Sigmoid colon (tissue), 7 donors: Measurements from ENCODE around the gene TRIM8. TPM values are rescaled to one million over a fixed set of nuclear protein-coding genes. Genes with fewer than 3 reads are reported as not detected.

Experiments used
- DNase-seq: peaks from one replicate; pipeline ENCODE4 v3.0.0-alpha.2; 2019
- H3K27ac ChIP-seq, 4 donors: fragments of 200-600 bp; sonication (generic); one replicate each; pipeline ENCODE4 v1.5.1; 2016 to 2019; ENCODE audit warnings: mild to moderate bottlenecking in 1 of 4
- H3K27me3 ChIP-seq, 3 donors: fragments of 200-600 bp; sonication (generic); one replicate each; pipeline ENCODE4 v1.5.1; 2019; ENCODE audit warnings: mild to moderate bottlenecking in 1 of 3
- H3K36me3 ChIP-seq, 4 donors: fragments of 200-600 bp; sonication (generic); one replicate each; pipeline ENCODE4 v1.5.1; 2016 to 2019
- H3K4me1 ChIP-seq, 4 donors: fragments of 200-600 bp; sonication (generic); one replicate each; pipeline ENCODE4 v1.5.1; 2017 to 2019
- H3K4me3 ChIP-seq, 4 donors: fragments of 200-600 bp; sonication (generic); one replicate each; pipeline ENCODE4 v1.5.1; 2017 to 2019; ENCODE audit warnings: mild to moderate bottlenecking in 2 of 4, moderate library complexity in 1 of 4
- H3K9me3 ChIP-seq, 4 donors: fragments of 200-600 bp in 3 of 4; sonication (generic) in 3 of 4; one replicate each; pipeline versions ENCODE4 v1.5.1 to v1.6.1; 2013 to 2019
- EP300 ChIP-seq, 4 donors: sonication (generic); formaldehyde crosslinking; IDR thresholded peaks; one replicate each; pipeline ENCODE4 v1.6.1; 2017; ENCODE audit warnings: antibody characterized with exemption in 4 of 4
- POLR2A ChIP-seq, 2 donors: fragments of 450-650 bp; IDR thresholded peaks; one replicate each; pipeline ENCODE4 v1.6.1; 2016; ENCODE audit warnings: antibody characterized with exemption in 2 of 2, mild to moderate bottlenecking in 2 of 2, moderate library complexity in 2 of 2
- POLR2AphosphoS5 ChIP-seq, 4 donors: sonication (generic); formaldehyde crosslinking; IDR thresholded peaks; one replicate each; pipeline ENCODE4 v1.6.1; 2017; ENCODE audit warnings: antibody characterized with exemption in 4 of 4
- WGBS, 2 donors: extraction: QIAGEN DNeasy Blood & Tissue Kit; methylation state at CpG; one replicate each; pipeline ENCODE4 v1.1.7; 2013; 5-methylcytosine and 5-hydroxymethylcytosine counted together
- intact Hi-C: fragments of 100-400 bp; cut with DNase I; formaldehyde crosslinking; loops from one replicate; pipeline ENCODE4 v1.15.1; 2023
- polyA plus RNA-seq, 3 donors: library from polyadenylated mRNA; stranded (reverse); fragments of 200-250 nt; gene quantifications; one replicate each; pipeline ENCODE4 v1.2.3, GENCODE V29; 2013
- total RNA-seq, 4 donors: library from RNA; depleted of rRNA; stranded (reverse); fragments of >200 nt; gene quantifications; one replicate each; pipeline ENCODE4 v1.1.0, GENCODE V29; 2016
- TF ChIP-seq, protein P1 (sequence below), 4 experiments: fragments of 450-650 bp in 3 of 4; fragments of 200-600 bp in 1 of 4; IDR thresholded peaks; one replicate each; pipeline ENCODE4 v1.5.1; 2016 to 2019; ENCODE audit warnings: antibody characterized with exemption in 4 of 4, mild to moderate bottlenecking in 3 of 4, moderate library complexity in 2 of 4
- donor health status: healthy with polysubstance abuse.
- donor health status: Bipolar disorder and iron deficiency.
- donor health status: healthy.

TRIM8 gene
- total and polyA plus RNA-seq, 7 donors: 25.0 to 88.6 (median 58.9) TPM

- Histone ChIP-seq H3K9me3 (no peaks in the 10 kb centered on the region), H3K4me3 (no peak overlapping the region), H3K4me1 (peaks cover 0 to 45% (median 34%) of the 10 kb centered on the region in 4 donors), H3K27me3 (no peaks in the 10 kb centered on the region), H3K36me3 (peaks cover 0 to under 1% (median 0%) of the 10 kb centered on the region in 4 donors), H3K27ac (peak overlapping the region in 3 of 4 donors; percentile 67 to 75 (median 67))
- WGBS, 2 donors: 84 to 88% methylated on average over 10 of the region's 10 CpGs
- intact Hi-C loops: no loop called here
- TF ChIP-seq EP300 (IDR thresholded peaks at IDR 0.05): no peak
- no peak for TF ChIP-seq POLR2AphosphoS5 (IDR thresholded peaks at IDR 0.05)
- TF ChIP-seq, protein P1, sequence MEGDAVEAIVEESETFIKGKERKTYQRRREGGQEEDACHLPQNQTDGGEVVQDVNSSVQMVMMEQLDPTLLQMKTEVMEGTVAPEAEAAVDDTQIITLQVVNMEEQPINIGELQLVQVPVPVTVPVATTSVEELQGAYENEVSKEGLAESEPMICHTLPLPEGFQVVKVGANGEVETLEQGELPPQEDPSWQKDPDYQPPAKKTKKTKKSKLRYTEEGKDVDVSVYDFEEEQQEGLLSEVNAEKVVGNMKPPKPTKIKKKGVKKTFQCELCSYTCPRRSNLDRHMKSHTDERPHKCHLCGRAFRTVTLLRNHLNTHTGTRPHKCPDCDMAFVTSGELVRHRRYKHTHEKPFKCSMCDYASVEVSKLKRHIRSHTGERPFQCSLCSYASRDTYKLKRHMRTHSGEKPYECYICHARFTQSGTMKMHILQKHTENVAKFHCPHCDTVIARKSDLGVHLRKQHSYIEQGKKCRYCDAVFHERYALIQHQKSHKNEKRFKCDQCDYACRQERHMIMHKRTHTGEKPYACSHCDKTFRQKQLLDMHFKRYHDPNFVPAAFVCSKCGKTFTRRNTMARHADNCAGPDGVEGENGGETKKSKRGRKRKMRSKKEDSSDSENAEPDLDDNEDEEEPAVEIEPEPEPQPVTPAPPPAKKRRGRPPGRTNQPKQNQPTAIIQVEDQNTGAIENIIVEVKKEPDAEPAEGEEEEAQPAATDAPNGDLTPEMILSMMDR (IDR thresholded peaks at IDR 0.05): no peak
- TF ChIP-seq POLR2A (IDR thresholded peaks at IDR 0.05): no peak
- DNase-seq: peak; percentile 40
These were observed 33.8 kb upstream of the TRIM8 start for GRCh38 chr10:102610441-102610887.

DNA sequence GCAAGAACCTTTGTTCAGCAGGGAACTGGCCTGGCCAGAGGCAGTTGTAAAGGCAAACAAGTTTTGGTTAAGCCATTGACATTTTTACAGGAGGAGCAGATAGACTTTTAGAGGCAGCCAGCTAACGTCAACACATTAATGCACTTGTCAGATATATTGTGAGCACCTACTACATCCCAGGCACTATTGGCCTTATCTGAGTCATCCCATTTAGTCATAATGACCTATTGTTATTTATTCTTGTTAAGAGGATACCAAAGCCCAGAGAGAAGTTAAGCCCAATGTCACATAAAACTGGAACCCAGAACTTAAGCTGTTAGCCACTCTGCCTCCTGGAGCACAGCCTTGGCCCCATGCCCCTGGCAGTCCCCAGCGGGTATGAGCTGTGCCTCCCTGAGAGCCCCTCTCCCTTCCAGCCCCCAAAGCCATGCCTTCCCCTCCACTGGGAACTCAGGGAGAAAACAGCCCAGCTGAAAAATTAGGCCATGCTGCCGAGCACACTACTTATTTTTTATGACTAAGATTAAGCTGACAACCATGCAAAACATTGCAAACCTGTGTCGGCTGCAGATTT, 32.7 kb upstream of the TRIM8 start:
- 66 to 78% methylated on average over 4 of the region's 4 CpGs for WGBS, 2 donors
- Histone ChIP-seq H3K4me3 (no peak overlapping the region), H3K9me3 (no peaks in the 10 kb centered on the region), H3K27me3 (no peaks in the 10 kb centered on the region), H3K36me3 (peaks cover 0 to 12% (median 4%) of the 10 kb centered on the region in 4 donors), H3K27ac (peak overlapping the region; percentile 67 to 75 (median 70)), H3K4me1 (peaks cover 0 to 56% (median 43%) of the 10 kb centered on the region in 4 donors)
- intact Hi-C loops: no loop called here
- DNase-seq: peak; percentile 64
- TF ChIP-seq POLR2A (IDR thresholded peaks at IDR 0.05) (no peak), EP300 (IDR thresholded peaks at IDR 0.05) (no peak), POLR2AphosphoS5 (IDR thresholded peaks at IDR 0.05) (no peak)

- peaks cover 0 to 68% (median 48%) of the 10 kb centered on the region in 4 donors for H3K4me1 ChIP-seq
These were observed 31.4 kb upstream of the TRIM8 start for GRCh38 chr10:102612964-102613275.

DNA sequence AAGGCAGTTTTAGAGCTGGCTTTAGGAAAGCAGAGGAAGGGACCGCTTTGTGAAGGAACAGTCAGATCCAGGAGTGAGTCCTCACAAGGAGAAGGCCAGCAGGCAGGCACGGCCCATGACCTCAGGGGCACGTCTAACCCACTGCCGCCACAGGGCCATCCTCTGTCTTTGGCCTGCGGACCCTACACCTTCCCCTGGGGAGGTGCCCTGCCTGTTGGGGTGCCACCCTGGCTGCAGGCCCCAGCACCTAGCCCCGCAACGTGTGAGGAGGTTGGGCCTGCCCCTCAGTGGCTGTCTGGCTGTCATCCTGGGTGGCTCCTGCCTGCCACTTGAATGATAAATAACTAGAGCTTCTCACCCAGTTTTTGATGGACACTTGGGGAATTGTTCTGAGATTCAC, 31.0 kb upstream of the TRIM8 start:
- no peak for TF ChIP-seq EP300 (IDR thresholded peaks at IDR 0.05)
- no peak for TF ChIP-seq POLR2A (IDR thresholded peaks at IDR 0.05)
- no peak for TF ChIP-seq POLR2AphosphoS5 (IDR thresholded peaks at IDR 0.05)
- TF ChIP-seq, protein P1 (IDR thresholded peaks at IDR 0.05): no peak
- intact Hi-C loops: no loop called here
- WGBS, 2 donors: 85 to 95% methylated on average over 7 of the region's 7 CpGs
- DNase-seq: peak; percentile 57
- Histone ChIP-seq H3K4me3 (no peak overlapping the region), H3K36me3 (peaks cover 0 to 28% (median 10%) of the 10 kb centered on the region in 4 donors), H3K9me3 (no peaks in the 10 kb centered on the region), H3K27me3 (no peaks in the 10 kb centered on the region), H3K4me1 (peaks cover 0 to 72% (median 51%) of the 10 kb centered on the region in 4 donors), H3K27ac (peak overlapping the region; percentile 59 to 75 (median 70))

More at GRCh38 chr10:102612964-102613275, 31.4 kb upstream of the TRIM8 start:
- Histone ChIP-seq H3K4me3 (no peak overlapping the region), H3K36me3 (peaks cover 0 to 25% (median 8%) of the 10 kb centered on the region in 4 donors), H3K27me3 (no peaks in the 10 kb centered on the region), H3K27ac (peak overlapping the region; percentile 59 to 75 (median 70)), H3K9me3 (no peaks in the 10 kb centered on the region)
- TF ChIP-seq POLR2A (IDR thresholded peaks at IDR 0.05) (no peak), POLR2AphosphoS5 (IDR thresholded peaks at IDR 0.05) (no peak), EP300 (IDR thresholded peaks at IDR 0.05) (no peak)
- TF ChIP-seq, protein P1 (IDR thresholded peaks at IDR 0.05): no peak
- intact Hi-C loops: no loop called here
- WGBS, 2 donors: 59 to 88% methylated on average over 8 of the region's 8 CpGs
- DNase-seq: peak; percentile 55

GRCh38 chr10:102613785-102614184, 30.5 kb upstream of the TRIM8 start:
- TF ChIP-seq POLR2A (IDR thresholded peaks at IDR 0.05): no peak
- TF ChIP-seq POLR2AphosphoS5 (IDR thresholded peaks at IDR 0.05): peak in 1 of 4 donors; percentile 9
- TF ChIP-seq, protein P1 (IDR thresholded peaks at IDR 0.05): no peak
- no peak for TF ChIP-seq EP300 (IDR thresholded peaks at IDR 0.05)
- WGBS, 2 donors: 62 to 83% methylated on average over 8 of the region's 8 CpGs
- Histone ChIP-seq H3K9me3 (no peaks in the 10 kb centered on the region), H3K27me3 (no peaks in the 10 kb centered on the region), H3K4me1 (peaks cover 0 to 77% (median 55%) of the 10 kb centered on the region in 4 donors), H3K36me3 (peaks cover 0 to 32% (median 10%) of the 10 kb centered on the region in 4 donors), H3K4me3 (no peak overlapping the region), H3K27ac (peak overlapping the region in 2 of 4 donors; percentile 59 to 67)
- intact Hi-C loops: no loop called here
- peak; percentile 66 for DNase-seq
